Suprapubic skin (tissue), 3 donors: ENCODE results near the gene MRC2.

Source experiments
- CTCF ChIP-seq, 2 donors: fragments of 200-600 bp in 1 of 2; fragments of 450-650 bp in 1 of 2; sonication (generic) in 1 of 2; IDR thresholded peaks; one replicate each; pipeline ENCODE4 v1.5.1; 2016 to 2019; ENCODE audit warnings: antibody characterized with exemption in 2 of 2, mild to moderate bottlenecking in 1 of 2, moderate library complexity in 1 of 2
- EP300 ChIP-seq: sonication (generic); formaldehyde crosslinking; IDR thresholded peaks from one replicate; pipeline ENCODE4 v1.6.1; 2017; ENCODE audit warnings: antibody characterized with exemption
- POLR2A ChIP-seq, 2 donors: fragments of 450-650 bp; IDR thresholded peaks; one replicate each; pipeline ENCODE4 v1.6.1; 2017; ENCODE audit warnings: antibody characterized with exemption in 2 of 2, mild to moderate bottlenecking in 2 of 2, moderate library complexity in 2 of 2

- TF ChIP-seq CTCF (IDR thresholded peaks at IDR 0.05) = no peak
- TF ChIP-seq POLR2A (IDR thresholded peaks at IDR 0.05) = no peak
- no peak for TF ChIP-seq EP300
These were observed 50.9 kb downstream of the MRC2 start for GRCh38 chr17:62678214-62678919.
